Tibial nerve (tissue), 4 donors: ENCODE data around the gene PEX13. TPM values are rescaled to one million over a fixed set of nuclear protein-coding genes. Genes with fewer than 3 reads are reported as not detected.
"Not testable (repeated sequence)": the region's sequence is repeated elsewhere in the genome, so short reads cannot be mapped to it uniquely, and the experiment has no call there.

Source experiments
- DNase-seq, 2 donors: peaks; one replicate each; pipeline ENCODE4 v3.0.0-alpha.2; 2019; ENCODE audit warnings: low spot score in 2 of 2
- H3K27ac ChIP-seq, 4 donors: fragments of 200-600 bp; sonication (generic) in 3 of 4; one replicate each; pipeline ENCODE4 v1.5.1; 2017 to 2019; ENCODE audit warnings: mild to moderate bottlenecking in 1 of 4
- H3K27me3 ChIP-seq, 2 donors: fragments of 200-600 bp; sonication (generic) in 1 of 2; one replicate each; pipeline versions ENCODE4 v1.5.1 to v1.6.0; 2017 to 2019
- H3K36me3 ChIP-seq, 3 donors: fragments of 200-600 bp; sonication (generic); one replicate each; pipeline ENCODE4 v1.5.1; 2018 to 2019
- H3K4me1 ChIP-seq, 4 donors: fragments of 200-600 bp; sonication (generic) in 3 of 4; one replicate each; pipeline ENCODE4 v1.5.1; 2017 to 2019
- H3K4me3 ChIP-seq, 4 donors: fragments of 200-600 bp; sonication (generic) in 3 of 4; one replicate each; pipeline ENCODE4 v1.5.1; 2017 to 2019; ENCODE audit warnings: mild to moderate bottlenecking in 1 of 4, moderate library complexity in 1 of 4
- H3K9me3 ChIP-seq, 4 donors: fragments of 200-600 bp; sonication (generic) in 3 of 4; one replicate each; pipeline ENCODE4 v1.5.1; 2017 to 2019
- CTCF ChIP-seq, 5 experiments: fragments of 200-600 bp in 3 of 5; fragments of 450-650 bp in 2 of 5; sonication (generic) in 3 of 5; IDR thresholded peaks; one replicate each; pipeline ENCODE4 v1.5.1; 2016 to 2019; ENCODE audit warnings: antibody characterized with exemption in 5 of 5, mild to moderate bottlenecking in 3 of 5, moderate library complexity in 2 of 5
- EP300 ChIP-seq, 2 donors: sonication (generic); formaldehyde crosslinking; IDR thresholded peaks; one replicate each; pipeline ENCODE4 v1.6.1; 2017; ENCODE audit warnings: antibody characterized with exemption in 2 of 2, mild to moderate bottlenecking in 1 of 2
- POLR2A ChIP-seq, 2 donors: fragments of 450-650 bp; IDR thresholded peaks; one replicate each; pipeline ENCODE4 v1.6.1; 2017; ENCODE audit warnings: antibody characterized with exemption in 2 of 2, mild to moderate bottlenecking in 2 of 2, moderate library complexity in 2 of 2
- WGBS, 2 donors: methylation state at CpG; one replicate each; pipeline ENCODE4 v1.1.5; 2018; 5-methylcytosine and 5-hydroxymethylcytosine counted together
- total RNA-seq, 4 donors: library from RNA; depleted of rRNA; stranded (reverse); fragments of >200 nt; gene quantifications; one replicate each; pipeline ENCODE4 v1.1.0, GENCODE V29; 2016

The PEX13 gene
- total RNA-seq, 4 donors from 2014 or later = 14.7 to 22.2 (median 19.3) TPM

DNA sequence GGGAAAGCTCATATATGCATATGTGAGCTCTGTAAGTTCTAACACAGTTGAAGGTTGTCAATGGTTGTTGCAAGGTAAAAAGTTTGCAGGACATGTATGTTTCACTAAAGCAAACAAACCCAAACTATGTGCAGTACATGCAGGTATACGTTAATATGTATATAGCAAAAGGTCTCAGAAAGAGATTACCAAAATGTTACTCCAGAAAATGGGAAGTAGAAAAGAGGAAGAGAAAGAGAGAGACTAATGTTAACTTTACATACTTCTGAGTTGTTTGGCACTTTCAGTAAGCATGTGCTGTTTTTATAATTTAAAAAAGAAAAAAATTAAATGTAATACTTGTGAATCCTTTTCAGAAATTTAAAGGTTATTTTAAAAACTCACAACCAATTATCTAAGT, 32.8 kb upstream of the PEX13 start:
- WGBS, 2 donors = 79 to 81% methylated on average over 1 of the region's 1 CpG

DNA sequence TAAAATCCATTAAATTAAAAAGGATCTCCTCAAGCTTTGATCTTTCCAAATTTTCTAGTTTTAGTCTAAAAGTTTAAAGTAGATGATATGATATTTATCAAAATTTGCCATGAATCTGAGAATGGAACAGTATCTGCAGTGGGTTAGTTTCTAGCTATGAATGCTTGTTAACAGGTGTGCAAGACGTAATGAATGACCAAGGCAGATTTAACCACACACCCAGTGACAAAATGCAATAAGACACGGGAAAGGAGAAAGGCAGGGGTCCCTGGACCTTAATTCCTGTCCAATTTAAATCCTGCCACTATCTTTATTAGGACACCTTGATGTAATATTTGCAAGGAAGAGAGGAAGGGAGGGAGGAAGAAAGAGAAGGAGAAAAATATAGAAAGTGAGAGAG, 30.5 kb upstream of the PEX13 start:
- TF ChIP-seq CTCF (IDR thresholded peaks at IDR 0.05) (no peak), POLR2A (IDR thresholded peaks at IDR 0.05) (no peak), EP300 (IDR thresholded peaks at IDR 0.05) (no peak)
- H3K4me3 ChIP-seq = no peak overlapping the region
- H3K9me3 ChIP-seq = peaks cover 0 to 8% (median 0%) of the 10 kb centered on the region in 4 donors
- peaks cover 0 to 8% (median 0%) of the 10 kb centered on the region in 3 donors for H3K36me3 ChIP-seq
- no peak for DNase-seq
- H3K27ac ChIP-seq = no peak overlapping the region
- H3K4me1 ChIP-seq = no peaks in the 10 kb centered on the region
- no peaks in the 10 kb centered on the region for H3K27me3 ChIP-seq
- WGBS, 2 donors = 79 to 82% methylated on average over 2 of the region's 2 CpGs

More for the DNA sequence above, 32.8 kb upstream of the PEX13 start:
- Histone ChIP-seq H3K4me3 (no peak overlapping the region), H3K27ac (no peak overlapping the region), H3K9me3 (no peaks in the 10 kb centered on the region), H3K36me3 (no peaks in the 10 kb centered on the region), H3K4me1 (no peaks in the 10 kb centered on the region), H3K27me3 (no peaks in the 10 kb centered on the region)
- TF ChIP-seq CTCF (IDR thresholded peaks at IDR 0.05) (no peak), POLR2A (IDR thresholded peaks at IDR 0.05) (no peak), EP300 (IDR thresholded peaks at IDR 0.05) (no peak)
- DNase-seq = no peak

- not testable (repeated sequence) for DNase-seq, H3K27me3 ChIP-seq, H3K9me3 ChIP-seq, H3K4me3 ChIP-seq, H3K4me1 ChIP-seq, H3K27ac ChIP-seq
- WGBS, 2 donors = 82 to 89% methylated on average over 8 of the region's 8 CpGs
- H3K36me3 ChIP-seq = peaks cover 0 to 11% (median 0%) of the 10 kb centered on the region in 3 donors
Observed at GRCh38 chr2:60987656-60988055, 29.9 kb upstream of the PEX13 start.

GRCh38 chr2:60989259-60989658, 28.3 kb upstream of the PEX13 start:
- no peak overlapping the region for H3K4me3 ChIP-seq
- no peaks in the 10 kb centered on the region for H3K4me1 ChIP-seq
- no peak overlapping the region for H3K27ac ChIP-seq
- H3K27me3 ChIP-seq = no peaks in the 10 kb centered on the region
- peaks cover 0 to 11% (median 0%) of the 10 kb centered on the region in 3 donors for H3K36me3 ChIP-seq
- 78 to 82% methylated on average over 2 of the region's 2 CpGs for WGBS, 2 donors
- no peak for DNase-seq
- TF ChIP-seq POLR2A (IDR thresholded peaks at IDR 0.05) (no peak), CTCF (IDR thresholded peaks at IDR 0.05) (no peak), EP300 (IDR thresholded peaks at IDR 0.05) (no peak)
- peaks cover 0 to 10% (median 0%) of the 10 kb centered on the region in 4 donors for H3K9me3 ChIP-seq

DNA sequence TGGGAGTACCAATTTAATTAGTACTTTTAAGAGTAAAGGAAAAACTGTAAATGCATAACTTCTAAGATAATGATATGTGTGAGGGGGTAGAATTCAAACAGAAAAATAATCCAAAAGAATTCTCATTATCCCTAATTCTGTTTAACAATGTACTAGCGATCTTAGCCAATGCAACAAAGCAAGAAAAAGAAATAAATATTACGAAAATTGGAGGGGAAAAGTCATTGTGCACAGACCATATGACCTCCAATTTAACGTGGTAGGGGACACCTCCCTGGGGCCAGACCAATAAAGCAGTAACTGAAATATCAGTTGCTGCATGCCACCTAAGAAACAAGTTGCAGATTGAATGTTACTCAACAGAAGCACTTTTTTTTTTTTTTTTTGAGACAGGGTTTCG, 25.9 kb upstream of the PEX13 start:
- Histone ChIP-seq H3K9me3 (peaks cover 0 to 10% (median 0%) of the 10 kb centered on the region in 4 donors), H3K27me3 (no peaks in the 10 kb centered on the region), H3K4me3 (no peak overlapping the region), H3K27ac (no peak overlapping the region), H3K36me3 (peaks cover 0 to 11% (median 0%) of the 10 kb centered on the region in 3 donors), H3K4me1 (no peaks in the 10 kb centered on the region)
- 93 to 94% methylated on average over 4 of the region's 4 CpGs for WGBS, 2 donors
- DNase-seq = no peak
- no peak for TF ChIP-seq EP300 (IDR thresholded peaks at IDR 0.05)
- no peak for TF ChIP-seq POLR2A (IDR thresholded peaks at IDR 0.05)
- no peak for TF ChIP-seq CTCF (IDR thresholded peaks at IDR 0.05)

GRCh38 chr2:60992985-60993392, 24.5 kb upstream of the PEX13 start:
- TF ChIP-seq POLR2A (IDR thresholded peaks at IDR 0.05) (no peak), EP300 (IDR thresholded peaks at IDR 0.05) (peak in 1 of 2 donors; percentile 62)
- H3K27me3 ChIP-seq = no peaks in the 10 kb centered on the region
- no peaks in the 10 kb centered on the region for H3K4me1 ChIP-seq
- peaks cover 0 to 11% (median 0%) of the 10 kb centered on the region in 3 donors for H3K36me3 ChIP-seq
- H3K4me3 ChIP-seq = no peak overlapping the region
- 85 to 86% methylated on average over 7 of the region's 7 CpGs for WGBS, 2 donors
- peak in 1 of 2 donors; percentile 50 for DNase-seq
- peak overlapping the region in 2 of 4 donors; percentile 26 to 70 for H3K27ac ChIP-seq
- peaks cover 0 to 10% (median 0%) of the 10 kb centered on the region in 4 donors for H3K9me3 ChIP-seq
